Activated CD8-positive, alpha-beta memory T cell treated with anti-CD3 and anti-CD28 coated beads, Interleukin-2, amount 50 U/mL, for 1 hour (primary cell): ENCODE data around the gene FKBP4.

Experiments
- DNase-seq: peaks from one replicate; pipeline ENCODE4 v3.0.0-alpha.2; 2020; ENCODE audit errors: extremely low read depth

FKBP4 gene

DNA sequence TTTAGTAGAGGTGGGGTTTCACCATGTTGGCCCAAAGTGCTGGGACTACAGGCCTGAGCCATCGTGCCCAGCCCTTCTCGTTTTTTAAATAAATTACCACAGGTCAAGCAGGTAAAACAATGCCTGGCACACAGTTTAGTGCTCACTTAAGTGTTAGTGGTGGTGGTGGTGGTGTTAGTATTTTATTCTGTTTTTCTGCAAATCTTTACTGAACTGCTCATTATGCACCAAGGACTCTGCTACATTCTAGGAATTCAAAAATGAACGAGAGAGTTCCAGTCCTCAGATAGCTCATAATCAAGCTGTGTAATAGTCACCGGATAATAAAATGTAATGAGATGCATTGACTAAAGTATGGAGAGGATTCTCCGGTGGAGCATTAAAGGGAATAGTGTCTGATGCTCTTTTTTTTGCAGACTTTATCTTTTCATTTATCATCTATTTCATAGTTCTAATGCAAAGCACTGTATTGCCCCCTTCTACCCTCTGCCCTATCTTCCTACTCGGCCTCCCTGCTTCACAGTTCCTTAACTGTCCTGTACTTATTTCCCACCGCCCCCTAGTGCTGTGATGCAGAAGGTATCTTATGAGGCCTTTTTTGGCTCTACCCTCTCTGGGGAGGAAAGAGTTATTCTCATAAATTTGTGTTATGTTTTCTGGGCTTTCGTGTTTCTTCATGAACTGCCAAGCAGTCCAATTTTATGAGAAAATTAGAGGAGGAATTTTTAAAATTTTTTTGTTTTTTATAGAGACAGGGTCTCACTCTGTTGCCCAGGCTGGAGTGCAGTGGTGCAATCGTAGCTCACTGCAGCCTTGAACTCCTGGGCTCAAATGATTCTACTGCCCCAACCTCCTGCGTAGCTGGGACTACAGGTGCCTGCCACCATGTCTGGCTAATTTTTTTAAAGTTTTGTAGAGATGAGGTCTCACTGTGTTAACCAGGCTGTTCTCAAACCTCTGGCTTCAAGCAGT is 18.7 kb downstream of the FKBP4 start:
- DNase-seq = no peak

DNA sequence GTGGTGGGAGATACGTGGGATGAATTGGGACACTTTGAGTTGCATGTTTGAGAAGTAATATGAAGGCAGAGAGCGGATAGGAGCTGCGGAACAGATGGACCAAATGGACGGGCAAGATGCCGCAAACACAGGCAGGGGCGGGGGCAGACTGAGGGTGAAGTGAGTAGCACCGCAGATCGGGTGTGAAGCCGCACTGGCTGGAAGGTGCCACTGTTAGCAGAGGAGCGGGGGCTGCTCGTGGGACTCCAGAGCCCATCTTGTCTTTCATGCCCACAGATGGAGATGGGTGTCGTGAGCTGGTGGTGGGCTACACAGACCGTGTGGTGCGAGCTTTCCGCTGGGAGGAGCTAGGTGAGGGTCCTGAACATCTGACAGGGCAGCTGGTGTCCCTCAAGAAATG is 25.0 kb downstream of the FKBP4 start:
- no peak for DNase-seq

DNA sequence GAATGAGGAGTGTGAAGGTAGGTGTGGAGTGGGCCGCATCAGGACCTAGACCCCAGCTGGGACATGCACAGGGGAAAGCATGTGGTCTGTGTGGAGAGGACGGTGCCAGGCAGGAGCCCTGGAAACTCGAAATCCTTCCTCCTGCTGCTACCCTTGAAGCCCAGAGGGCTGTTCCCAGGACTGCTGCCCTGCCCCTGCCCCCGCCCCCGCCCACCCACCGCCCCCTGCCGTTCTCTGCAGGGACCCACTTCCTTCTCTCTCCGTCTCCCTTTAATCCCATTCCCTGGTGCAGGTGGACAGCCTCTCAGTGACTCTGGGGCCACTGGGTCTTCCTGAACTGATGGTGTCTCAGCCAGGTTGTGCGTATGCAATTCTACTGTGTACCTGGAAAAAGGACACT is 25.7 kb downstream of the FKBP4 start:
- no peak for DNase-seq

DNA sequence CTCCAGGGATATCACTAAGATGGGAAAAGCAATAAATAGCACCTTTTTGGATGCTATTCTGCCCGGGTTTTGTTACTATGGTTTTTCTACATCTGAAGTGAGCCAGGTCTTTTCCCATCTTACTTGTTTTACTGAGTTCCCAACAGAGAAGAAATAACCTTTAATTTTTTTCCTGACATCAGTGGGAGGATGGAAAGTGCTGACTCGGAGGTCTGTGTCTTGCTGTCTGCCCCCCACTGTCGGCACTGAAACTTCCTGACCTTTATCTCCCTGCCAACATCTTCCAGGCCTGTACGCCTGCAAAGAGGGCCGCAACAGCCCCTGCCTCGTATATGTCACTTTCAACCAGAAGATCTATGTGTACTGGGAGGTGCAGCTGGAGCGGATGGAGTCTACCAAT is 28.7 kb downstream of the FKBP4 start:
- DNase-seq = no peak

DNA sequence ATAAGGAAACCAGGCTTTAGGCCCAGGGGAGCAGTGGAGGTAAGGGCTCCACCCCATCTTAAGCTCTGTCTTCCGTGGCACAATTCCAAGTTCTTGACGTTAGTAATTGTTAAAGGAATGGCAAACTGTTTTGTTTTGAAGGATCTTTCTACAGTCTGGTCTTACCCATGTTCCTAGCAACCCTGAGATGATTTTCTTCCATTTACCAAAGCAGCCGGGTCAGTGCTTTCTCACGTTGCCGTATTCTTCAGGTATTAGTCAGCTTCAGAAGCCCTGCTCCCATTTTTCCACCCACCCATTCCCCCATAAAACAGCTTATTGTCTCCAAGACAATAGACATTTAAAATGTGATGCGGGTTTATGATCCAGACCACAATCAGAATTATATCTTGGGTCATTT is 29.8 kb downstream of the FKBP4 start:
- DNase-seq = no peak

DNA sequence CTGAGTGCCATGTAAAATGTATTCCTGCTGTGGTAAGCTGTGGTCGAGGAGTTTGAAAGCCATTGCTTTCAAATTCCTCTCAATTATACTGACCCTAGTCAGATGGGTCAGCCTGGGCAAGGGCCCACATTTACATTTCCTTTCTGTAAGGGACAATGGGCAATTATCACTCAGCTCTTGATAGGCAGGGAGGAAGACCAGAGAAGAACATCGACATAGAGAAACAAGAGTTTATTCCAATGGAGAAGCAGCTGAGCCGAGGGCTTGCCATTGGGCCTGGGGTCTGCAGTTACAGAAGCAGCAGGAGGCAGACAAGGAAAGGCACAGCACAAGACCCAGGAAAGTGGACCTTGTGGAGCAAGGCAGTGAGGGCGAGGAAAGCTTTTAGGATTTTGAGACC is 30.4 kb downstream of the FKBP4 start:
- DNase-seq = no peak

DNA sequence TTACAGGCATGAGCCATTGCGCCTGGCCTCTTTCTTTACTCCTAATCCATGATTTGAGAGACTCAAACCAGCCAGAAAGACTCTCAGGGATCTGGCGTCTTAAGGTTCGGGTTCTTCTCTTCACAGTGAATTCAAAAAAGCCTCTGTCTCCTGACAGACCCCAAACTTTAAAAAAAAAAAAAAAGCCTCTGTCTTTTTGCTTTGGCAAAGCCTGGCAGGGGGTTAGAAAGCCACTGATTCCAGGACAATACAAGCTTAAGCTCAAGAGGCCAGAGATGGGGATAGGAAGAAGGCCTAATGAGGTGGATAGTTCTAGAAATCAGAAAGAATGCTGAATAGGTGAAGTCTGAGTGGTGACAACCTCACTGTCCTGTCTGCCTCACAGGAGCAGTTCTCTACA is 31.3 kb downstream of the FKBP4 start:
- DNase-seq = no peak

DNA sequence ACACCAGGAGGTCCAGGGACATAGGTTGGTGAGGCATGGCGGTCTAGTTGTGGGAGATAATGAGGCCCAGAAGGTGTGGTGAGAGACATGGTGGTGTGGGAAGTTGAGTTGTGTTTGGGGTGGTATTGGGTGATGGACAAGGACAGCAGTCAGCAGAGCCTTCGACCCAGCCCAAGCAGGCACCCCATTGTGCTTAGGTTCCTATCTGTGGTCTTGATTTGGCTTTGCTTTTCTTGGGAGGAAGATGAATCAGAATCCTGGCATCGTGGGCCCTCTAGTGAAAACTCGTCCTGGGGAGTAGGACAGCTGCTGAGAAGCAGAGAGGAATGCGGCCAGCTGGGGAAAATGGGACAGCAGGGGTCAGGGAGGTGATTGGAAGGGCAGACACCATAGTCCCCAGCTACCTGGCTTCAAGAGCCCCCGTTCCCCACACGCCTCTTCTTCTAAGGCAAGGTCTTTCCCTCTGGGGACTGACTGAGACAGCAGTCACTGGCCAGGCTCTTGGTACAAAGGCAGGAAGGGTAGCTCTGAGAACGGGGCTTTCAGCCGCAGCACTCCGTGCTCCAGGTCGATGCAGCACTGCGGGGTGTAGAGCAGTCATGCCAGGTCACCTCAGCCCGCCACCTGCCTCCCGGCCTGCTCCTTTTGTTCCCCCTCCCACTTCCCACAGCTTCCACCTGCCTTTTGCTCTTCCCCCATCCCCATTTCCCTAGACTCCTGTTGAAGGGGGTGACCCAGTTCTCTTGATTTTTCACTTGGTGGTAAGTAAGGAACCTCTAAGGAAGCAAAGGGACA is 32.1 kb downstream of the FKBP4 start:
- no peak for DNase-seq

DNA sequence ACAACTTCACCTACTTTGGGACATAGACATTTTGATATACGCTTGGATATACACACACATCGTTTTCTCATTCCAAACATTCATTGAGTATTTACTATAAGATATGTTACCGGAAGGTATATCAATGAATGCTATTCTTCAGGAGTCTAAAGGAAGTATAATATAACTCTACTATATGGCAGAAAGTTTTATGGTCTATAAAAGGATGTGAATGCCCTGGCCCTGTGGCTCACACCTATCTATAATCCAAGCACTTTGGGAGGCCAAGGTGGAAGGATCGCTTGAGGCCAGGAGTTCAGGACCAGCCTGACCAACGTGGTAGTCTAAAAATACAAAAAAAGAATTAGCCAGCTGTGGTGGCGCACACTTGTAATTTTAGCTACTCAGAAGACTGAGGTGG is 34.5 kb downstream of the FKBP4 start:
- DNase-seq = no peak

DNA sequence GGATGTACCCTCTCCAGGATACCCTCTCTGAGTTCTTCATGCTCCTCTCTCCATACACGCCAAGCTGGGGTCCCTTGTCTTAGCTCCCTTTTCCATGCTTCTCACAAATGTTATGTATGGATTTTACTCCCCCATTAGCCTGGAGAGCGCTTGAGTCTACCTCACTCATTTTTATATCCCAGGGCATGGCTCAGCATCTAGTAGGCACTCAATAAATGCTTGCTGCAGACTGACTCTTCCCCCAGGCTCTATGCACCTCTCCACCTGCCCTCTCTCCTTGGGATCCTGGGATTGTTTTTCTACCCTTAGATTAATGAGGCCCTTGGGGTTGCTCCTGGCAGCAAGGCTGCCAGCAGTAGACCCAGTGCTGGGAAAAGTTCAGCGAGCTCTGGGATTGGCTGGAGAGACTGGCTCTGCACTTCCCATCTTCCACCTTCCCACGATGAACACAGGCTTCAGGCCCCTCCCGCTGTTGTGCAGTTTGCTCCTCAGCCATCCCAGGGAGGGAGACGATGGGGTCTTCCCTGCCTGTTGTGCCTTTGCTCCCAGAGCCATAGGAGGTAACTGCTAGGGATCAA is 37.9 kb downstream of the FKBP4 start:
- DNase-seq = no peak

DNA sequence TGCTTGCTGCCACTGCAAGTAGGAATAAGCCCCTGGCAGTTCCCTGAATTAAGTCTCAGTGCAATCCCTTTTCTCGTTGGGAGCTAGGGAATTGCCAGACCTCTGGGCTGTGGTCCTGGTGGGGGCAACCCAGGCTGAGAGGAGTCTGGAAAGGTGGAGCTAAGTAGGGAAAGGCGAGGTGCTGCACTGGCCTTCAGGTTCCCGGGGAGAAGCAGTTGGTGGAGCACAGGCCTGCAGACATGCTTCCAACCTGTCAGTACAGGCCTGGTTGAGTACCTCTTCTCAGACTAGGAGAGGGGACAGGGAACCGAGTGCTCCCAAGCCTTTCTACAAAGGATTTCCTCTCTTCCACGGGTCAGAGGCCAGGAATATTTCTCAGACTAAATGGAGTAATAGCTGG is 38.6 kb downstream of the FKBP4 start:
- DNase-seq = no peak

DNA sequence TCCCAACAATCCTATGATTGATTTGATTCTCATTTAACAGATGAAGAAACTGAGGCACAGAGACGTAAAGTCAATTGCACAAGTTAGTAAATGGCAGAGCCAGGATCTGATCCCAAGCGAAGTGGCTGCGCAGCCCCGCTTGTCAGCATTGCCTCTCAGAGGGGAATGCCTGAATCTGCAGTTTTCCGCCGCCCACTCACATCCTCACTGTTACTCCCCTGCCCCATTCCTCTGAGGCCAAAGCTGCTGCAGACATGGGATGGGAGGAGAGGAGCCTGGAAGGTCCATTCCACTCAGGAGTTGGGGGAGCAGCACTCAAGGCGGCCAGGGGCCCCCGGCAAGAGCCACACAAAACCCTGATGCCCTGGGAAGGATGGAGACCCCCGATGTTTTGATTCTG is 39.0 kb downstream of the FKBP4 start:
- DNase-seq = no peak

DNA sequence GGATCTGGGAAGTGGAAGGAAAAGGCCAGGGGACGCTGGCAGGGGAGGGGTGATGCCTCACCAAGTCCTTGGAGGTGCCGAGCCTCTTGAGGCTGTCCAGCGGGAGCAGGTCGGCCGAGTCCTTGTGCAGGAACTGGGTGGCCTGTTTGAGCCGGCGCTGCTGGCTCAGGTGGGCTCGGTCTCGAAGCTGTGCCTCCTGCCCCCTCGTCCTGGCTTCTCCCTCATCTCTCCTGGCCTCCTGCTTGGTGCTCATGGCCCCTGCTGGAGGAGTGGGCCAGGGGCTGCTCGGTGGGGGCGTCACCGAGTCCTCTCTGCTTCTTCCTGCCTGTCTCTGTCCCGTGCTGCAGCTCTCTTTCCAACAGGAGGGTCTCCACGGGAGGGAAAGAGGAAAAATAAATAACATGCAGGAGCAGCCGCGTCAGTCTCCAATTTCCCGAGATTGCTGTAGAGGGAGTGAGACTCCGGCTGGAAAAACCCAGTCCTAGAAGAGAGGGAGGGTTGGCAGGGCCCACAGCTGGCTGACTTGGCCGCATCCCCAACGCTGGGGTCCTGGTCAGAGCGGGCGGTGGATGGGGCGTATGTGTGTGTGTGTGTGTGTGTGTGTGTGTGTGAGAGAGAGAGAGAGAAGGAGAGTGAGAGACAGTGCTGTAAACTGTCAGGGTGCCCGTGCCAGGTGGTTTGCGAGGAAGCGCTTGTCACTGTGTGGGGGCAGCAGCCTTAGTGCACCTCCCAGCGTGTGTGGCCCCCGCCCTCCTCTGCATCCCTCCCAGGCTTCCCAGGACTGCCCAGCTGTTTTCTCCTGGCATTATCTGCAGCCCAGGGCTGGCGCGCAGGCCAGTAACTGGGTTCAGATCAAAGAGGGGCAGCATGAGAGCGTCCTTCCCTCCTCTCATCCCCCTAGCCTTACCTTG is 40.1 kb downstream of the FKBP4 start, which contains the start of gene NRIP2:
TSS of gene NRIP2 (minus strand) at position 455 of the 911 bp plus-strand sequence. CDS start at position 403, 52 bp downstream.
- no peak for DNase-seq

DNA sequence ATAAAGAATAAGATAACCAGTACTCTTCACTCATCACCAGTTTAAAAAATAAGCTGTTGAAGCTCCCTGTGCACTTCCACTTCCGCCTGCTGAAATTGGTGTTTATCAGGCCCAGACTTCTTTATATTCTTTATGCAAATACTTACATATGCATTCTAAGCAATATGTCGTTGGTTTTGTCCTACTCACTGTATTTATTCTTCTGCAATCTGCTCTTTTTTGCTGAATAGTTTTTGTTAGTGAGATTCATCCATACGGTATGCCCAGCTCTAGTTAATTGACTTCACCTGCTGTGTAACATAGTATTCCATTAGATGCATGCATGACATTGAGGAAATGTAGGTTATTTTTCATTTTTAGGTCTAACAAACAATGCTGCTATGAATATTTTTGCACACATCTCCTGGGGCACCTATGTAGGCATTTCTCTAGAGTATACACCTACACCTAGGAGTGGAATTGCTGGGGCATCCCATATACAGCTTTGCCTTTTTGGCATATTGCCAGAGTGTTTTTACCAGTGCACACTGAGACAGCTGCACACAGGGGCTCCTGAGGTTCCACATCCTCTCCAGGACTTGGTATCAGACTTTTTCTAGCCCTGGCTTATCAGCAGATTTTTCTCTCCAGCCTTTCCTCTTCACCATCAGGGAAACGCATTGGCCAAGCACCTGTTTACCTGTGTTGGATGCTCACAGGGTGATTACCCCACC is 41.1 kb downstream of the FKBP4 start:
- no peak for DNase-seq

DNA sequence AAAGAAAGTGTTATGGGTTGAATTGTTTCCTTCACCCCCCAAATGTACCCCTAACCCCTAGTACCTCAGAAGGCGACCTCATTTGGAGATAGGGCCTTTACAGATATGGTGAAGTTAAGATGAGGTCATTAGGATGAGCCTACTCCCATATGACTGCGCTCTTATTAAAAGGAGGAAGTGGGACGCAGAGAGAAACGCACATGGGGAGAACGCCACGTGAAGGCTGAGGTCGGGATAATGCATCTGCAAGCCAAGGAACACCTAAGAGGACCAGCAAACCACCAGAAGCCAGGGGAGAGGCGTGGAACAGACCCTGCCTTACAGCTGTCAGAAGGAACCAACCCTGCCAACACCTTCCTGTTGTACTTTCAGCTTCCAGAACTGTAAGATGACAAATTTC is 41.8 kb downstream of the FKBP4 start:
- DNase-seq = no peak

DNA sequence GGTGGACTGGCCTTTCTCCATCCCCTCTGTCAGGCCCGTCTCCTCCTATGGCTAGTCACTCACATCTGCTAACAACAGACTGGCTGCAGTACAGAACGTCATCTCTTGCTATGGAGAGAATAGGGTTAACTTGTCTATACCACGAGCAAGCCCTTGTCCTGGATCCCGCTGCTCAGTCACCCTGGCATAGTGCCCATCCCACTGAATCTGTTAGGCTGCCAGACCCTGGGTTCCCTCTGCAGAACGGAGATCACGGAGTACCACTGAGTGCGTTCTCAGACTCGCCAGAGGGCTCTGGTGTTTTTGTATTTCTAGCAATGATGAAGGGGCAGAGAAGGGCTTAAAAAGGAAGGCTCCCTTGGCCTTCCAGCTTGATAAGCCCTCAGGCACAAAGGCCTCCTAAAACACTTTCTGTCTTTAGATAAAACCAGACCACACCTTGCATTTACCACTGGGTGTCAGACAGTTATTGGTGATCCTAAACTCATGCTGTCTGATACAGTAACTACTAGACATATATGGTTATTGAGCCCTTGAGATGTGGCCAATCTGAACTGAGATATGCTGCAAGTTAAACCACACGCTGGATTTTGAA is 46.4 kb downstream of the FKBP4 start:
- no peak for DNase-seq

DNA sequence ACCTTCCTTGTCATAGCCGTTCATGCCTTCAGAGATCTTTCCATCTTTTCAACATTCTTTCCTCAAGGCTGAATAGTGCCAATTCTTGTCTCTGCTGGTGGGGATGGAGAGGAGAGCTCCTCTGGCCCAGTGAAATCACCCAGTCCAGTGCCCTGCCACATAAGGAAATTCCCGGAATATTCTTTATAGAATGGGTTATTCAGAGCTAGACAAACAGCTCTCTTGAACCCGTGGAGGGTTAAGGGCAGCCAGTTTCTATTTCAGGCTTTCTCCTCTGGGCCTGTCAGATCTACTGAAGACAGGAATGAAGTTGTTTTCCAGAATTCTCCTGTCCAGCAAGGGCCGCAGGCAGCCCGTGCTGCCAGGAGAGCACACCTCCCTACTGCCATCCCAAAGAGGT is 48.2 kb downstream of the FKBP4 start:
- DNase-seq = no peak

DNA sequence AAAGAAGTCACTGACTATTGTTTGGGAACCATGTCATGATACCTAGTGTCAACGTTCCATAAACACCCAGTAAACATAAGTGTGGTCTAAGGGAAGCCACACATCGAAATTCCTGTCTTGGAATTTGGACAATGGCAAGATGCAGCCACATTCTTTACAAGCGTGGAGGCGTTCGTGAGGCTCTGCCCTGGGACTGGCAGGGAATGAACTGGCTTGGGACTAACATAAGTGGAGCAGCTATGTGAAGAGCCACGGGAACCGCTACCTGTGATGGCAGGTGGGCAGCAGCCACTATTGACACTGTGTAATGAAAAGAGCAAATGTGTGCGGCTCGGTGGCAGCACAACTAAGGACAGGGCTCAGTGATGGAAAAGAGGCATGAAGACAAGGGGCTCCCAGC is 50.0 kb downstream of the FKBP4 start:
- DNase-seq = no peak

DNA sequence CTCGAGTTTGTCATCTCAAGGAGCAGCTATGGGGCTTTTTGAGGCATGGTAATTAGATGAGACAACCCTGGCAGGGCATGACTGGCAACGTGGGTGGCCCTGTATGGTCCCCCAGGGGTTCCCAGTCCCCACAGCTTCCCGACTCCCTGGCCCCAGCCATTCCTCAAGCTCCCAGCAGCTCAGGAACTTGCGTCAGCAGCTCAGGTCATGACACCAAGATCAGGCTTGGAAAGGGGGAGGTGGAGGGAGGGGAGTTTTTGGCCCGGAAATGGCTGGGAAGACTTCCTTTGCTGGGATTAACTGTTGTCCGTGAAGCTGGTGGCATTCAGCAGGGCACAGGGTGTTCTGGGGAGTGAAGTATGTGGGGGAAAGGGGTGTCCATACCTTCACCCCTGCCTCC is 50.5 kb downstream of the FKBP4 start:
- no peak for DNase-seq

DNA sequence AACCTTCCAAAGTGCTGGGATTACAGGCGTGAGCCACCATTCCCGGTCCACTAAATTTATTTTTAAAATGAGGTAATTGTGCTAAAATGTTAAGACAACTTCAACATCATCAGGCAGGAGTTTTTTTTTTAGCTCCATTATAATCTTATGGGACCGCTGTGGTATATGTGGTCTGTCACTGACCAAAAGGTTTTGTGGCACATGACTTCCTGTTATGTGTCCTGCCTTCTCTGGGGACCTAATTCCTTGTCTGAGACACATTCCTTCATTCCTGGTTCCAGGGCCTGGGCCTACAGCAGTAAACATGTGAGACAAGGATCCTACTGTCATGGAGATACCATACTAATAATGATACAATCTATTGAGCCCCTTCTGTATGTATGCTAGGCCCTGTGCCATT is 57.2 kb downstream of the FKBP4 start:
- DNase-seq = no peak
